SK-N-MC (cell line): ENCODE results near the gene PHF3.

Experiments
- DNase-seq: peaks from one replicate; pipeline ENCODE4 v3.0.0-alpha.2; 2011; ENCODE audit warnings: low read depth, low spot score
- H3K27ac ChIP-seq: fragments of 200-600 bp; sonication (generic); 2 replicates; pipeline ENCODE4 v1.5.1; 2016; ENCODE audit warnings: mixed run types
- H3K36me3 ChIP-seq: fragments of 200-600 bp; sonication (generic); 2 replicates; pipeline ENCODE4 v1.6.1; 2017; ENCODE audit warnings: antibody characterized with exemption, low read length, mixed read lengths; ENCODE audit not compliant: insufficient read depth
- H3K4me3 ChIP-seq: fragments of 200-600 bp; sonication (generic); 2 replicates; pipeline ENCODE4 v1.5.1; 2016
- H3K9ac ChIP-seq: fragments of 200-600 bp; sonication (generic); 2 replicates; pipeline ENCODE4 v1.8.0; 2017; ENCODE audit warnings: mixed run types, mixed read lengths; ENCODE audit not compliant: insufficient read length
- H3K9me3 ChIP-seq: fragments of 200-600 bp; sonication (generic); 2 replicates; pipeline ENCODE4 v1.6.1; 2017; ENCODE audit warnings: low read depth, mild to moderate bottlenecking, antibody characterized with exemption, low read length, moderate library complexity, mixed read lengths
- EZH2 ChIP-seq: fragments of 200-600 bp; sonication (generic); IDR thresholded peaks from one replicate; pipeline ENCODE4 v1.6.1; 2017; ENCODE audit warnings: antibody characterized with exemption
- FOXP2 ChIP-seq: optimal IDR thresholded peaks from 2 replicates; pipeline ENCODE3; 2011; ENCODE audit warnings: mild to moderate bottlenecking, moderate library complexity; ENCODE audit not compliant: insufficient read depth; ENCODE audit errors: extremely low read length, control extremely low read depth
- POLR2AphosphoS5 ChIP-seq: IDR thresholded peaks from 2 replicates; pipeline ENCODE4 v1.6.1; 2012; ENCODE audit warnings: mild to moderate bottlenecking, low read depth, low read length, borderline replicate concordance

Gene PHF3

DNA sequence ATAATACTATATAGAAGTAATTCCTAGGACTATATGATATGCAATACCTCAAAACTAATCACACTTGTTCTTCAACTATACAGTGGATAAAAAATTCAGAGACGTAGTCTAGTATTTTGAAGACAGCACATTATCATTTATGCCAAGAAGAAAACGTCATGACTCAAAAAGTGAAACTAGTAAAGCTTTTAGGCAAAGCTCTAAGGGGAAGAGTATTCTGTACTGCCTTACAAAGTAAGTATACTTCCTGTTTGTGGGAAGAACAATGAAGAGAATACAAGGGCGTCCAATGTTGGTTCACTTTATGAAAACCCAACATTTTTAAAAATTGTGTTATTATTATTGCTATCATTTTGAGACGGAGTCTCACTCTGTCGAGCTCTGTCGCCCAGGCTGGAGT lies 35.5 kb upstream of the PHF3 start:
- no peak overlapping the region for H3K9ac ChIP-seq
- TF ChIP-seq FOXP2: no peak
- no peaks in the 10 kb centered on the region for H3K9me3 ChIP-seq
- no peak overlapping the region for H3K4me3 ChIP-seq
- H3K27ac ChIP-seq: no peak overlapping the region
- no peaks in the 10 kb centered on the region for H3K36me3 ChIP-seq
- DNase-seq: no peak

DNA sequence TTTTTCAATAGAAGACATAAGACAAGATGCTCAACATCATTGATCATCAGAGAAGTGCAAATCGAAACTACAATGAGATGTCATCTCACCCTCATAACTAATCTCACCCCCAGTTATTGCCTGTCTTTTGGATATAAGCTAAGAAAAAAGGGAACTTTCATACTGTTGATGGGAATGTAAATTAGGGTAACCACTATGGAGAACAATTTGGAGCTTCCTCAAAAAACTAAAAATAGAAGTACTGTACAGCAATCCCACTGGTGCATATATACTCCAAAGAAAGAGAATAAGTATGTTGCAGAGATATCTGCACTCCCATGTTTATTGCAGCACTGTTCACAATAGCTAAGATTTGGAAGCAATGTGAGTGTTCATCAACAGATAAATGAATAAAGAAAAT lies 26.4 kb upstream of the PHF3 start:
- Histone ChIP-seq H3K4me3 (no peak overlapping the region), H3K27ac (no peak overlapping the region), H3K9me3 (no peaks in the 10 kb centered on the region), H3K9ac (no peak overlapping the region), H3K36me3 (no peaks in the 10 kb centered on the region)
- no peak for TF ChIP-seq FOXP2
- no peak for TF ChIP-seq EZH2
- no peak for TF ChIP-seq POLR2AphosphoS5
- DNase-seq: no peak

DNA sequence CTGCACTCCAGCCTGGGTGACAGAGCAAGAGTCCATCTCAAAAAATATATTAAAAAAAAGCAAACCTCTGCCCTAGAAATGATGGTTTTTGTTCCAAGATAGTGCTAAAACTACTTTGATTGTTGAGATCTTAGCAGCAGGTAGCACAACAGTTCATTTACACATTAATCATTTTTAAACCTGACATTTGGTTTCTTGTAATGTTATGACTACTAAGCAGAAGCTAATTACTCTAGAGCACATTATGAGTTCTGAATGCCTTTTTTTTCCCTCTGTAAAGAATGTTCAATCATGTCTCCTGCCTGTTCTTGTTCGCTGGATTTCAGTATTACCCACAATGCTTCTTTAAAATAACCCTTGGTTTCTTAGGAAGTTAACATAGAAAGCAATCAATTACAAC lies 24.7 kb upstream of the PHF3 start:
- no peak for TF ChIP-seq FOXP2
- TF ChIP-seq POLR2AphosphoS5: no peak
- TF ChIP-seq EZH2: no peak
- DNase-seq: no peak
- Histone ChIP-seq H3K9me3 (no peaks in the 10 kb centered on the region), H3K4me3 (no peak overlapping the region), H3K36me3 (no peaks in the 10 kb centered on the region), H3K27ac (no peak overlapping the region), H3K9ac (no peak overlapping the region)

DNA sequence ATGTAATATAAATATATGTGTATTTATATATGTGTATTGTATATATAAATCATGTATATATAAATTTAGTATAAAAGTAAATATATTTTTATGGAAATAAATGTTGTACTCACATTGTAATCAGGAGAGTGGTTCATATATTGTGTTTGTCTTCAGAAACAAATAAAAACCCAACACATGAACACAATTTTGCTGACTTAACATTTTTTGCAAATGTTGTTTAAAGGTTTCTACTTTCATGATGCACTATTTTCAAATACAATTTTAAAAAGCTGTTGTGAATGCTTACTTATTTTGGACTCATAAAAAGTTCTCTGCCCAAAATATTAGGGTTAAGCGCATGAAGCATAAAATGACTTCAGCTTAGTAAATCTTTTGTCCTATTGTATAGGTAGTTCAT lies 24.0 kb upstream of the PHF3 start:
- TF ChIP-seq EZH2: no peak
- no peak for TF ChIP-seq FOXP2
- TF ChIP-seq POLR2AphosphoS5: no peak

DNA sequence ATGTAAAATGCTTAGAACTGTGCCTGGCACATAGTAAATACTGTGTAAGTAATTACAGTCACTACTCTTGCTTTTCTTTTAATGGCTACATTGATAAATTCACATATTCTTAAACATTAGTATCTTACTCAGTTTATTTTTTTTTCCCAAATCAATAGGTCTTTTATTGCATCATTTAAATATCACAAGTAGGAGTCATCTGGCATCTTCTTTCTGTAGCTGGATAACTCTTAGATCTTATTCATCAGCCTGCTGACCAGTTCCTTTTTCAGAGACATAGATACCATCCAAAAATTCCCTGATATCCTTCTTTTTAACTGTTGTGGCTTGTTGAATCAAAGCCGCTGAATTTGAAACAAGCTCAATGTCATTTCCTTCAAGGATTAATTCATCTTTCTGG lies 20.0 kb upstream of the PHF3 start:
- Histone ChIP-seq H3K4me3 (no peak overlapping the region), H3K27ac (no peak overlapping the region), H3K36me3 (no peaks in the 10 kb centered on the region), H3K9me3 (no peaks in the 10 kb centered on the region), H3K9ac (no peak overlapping the region)
- DNase-seq: no peak
- TF ChIP-seq POLR2AphosphoS5 (no peak), FOXP2 (no peak)

More for the DNA sequence above, 24.0 kb upstream of the PHF3 start:
- no peak overlapping the region for H3K9ac ChIP-seq
- no peak overlapping the region for H3K4me3 ChIP-seq
- no peaks in the 10 kb centered on the region for H3K9me3 ChIP-seq
- no peak for DNase-seq
- no peaks in the 10 kb centered on the region for H3K36me3 ChIP-seq
- H3K27ac ChIP-seq: no peak overlapping the region

DNA sequence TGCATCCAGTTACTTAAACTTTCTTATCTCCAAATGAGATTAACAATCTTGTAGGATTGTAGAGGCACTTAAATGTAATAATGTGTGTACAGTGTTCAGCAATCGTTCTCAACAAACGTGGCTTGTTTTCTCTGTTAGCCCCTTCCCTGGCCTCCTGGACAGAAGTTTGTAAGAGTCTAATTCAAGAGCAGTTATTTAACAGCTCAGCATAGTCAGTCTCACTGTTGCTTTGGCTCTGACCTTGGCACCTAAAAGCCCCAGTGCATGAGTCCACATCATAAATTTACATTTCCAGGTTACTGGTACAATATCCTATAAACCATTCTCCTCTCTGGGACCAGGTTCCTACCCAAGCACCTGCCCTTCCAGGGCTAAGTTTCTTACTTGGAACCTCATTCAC lies 11.5 kb upstream of the PHF3 start:
- Histone ChIP-seq H3K9ac (no peak overlapping the region), H3K9me3 (no peaks in the 10 kb centered on the region), H3K36me3 (no peaks in the 10 kb centered on the region), H3K4me3 (no peak overlapping the region), H3K27ac (no peak overlapping the region)
- no peak for DNase-seq
- TF ChIP-seq EZH2: no peak
- TF ChIP-seq FOXP2: no peak
- TF ChIP-seq POLR2AphosphoS5: no peak

DNA sequence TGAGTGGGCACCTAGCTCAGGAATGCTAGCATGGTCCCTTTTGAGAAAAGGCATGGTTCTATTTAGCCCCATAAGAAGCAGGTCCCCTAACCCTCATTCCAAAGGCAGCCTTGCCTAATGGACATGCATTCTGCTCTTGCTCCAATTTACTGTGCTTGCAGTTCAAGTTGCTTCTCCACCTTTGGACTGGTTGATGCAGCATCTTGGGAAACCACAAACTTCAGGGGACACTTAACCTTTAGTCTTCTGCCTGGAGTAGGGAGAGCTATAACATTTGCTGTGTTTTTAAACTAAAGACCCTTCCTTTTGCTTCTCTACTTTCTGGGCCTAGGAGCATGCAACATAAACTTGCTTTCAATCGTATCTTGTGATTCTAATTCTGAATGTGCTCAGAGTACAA lies 5.1 kb upstream of the PHF3 start:
- Histone ChIP-seq H3K9ac (no peak overlapping the region), H3K27ac (no peak overlapping the region), H3K4me3 (no peak overlapping the region), H3K9me3 (no peaks in the 10 kb centered on the region), H3K36me3 (no peaks in the 10 kb centered on the region)
- DNase-seq: no peak
- TF ChIP-seq EZH2 (no peak), FOXP2 (no peak), POLR2AphosphoS5 (no peak)

DNA sequence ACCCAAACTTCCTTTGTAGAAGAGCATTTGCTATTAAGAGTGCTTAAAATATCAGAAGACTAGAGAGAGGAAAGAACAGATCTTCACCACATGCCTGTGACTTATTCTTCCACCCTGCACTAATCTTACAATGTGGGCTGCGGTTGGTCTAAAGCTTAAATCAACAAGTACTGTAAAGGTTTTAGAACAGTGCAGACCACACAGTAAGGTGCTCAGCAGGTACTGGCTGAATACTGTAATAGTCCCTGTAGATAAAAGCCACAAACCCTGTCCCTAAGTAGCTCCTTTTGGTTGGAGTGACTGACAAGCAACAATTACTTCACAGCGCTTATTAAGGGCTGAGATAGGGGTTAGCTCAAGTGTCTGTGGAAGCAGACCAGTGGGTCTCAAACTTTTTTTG lies 972 bp upstream of the PHF3 start:
- no peaks in the 10 kb centered on the region for H3K9me3 ChIP-seq
- no peak for DNase-seq
- H3K9ac ChIP-seq: no peak overlapping the region
- TF ChIP-seq EZH2 (no peak), POLR2AphosphoS5 (no peak), FOXP2 (no peak)
- H3K36me3 ChIP-seq: no peaks in the 10 kb centered on the region
- H3K4me3 ChIP-seq: no peak overlapping the region
- H3K27ac ChIP-seq: no peak overlapping the region

DNA sequence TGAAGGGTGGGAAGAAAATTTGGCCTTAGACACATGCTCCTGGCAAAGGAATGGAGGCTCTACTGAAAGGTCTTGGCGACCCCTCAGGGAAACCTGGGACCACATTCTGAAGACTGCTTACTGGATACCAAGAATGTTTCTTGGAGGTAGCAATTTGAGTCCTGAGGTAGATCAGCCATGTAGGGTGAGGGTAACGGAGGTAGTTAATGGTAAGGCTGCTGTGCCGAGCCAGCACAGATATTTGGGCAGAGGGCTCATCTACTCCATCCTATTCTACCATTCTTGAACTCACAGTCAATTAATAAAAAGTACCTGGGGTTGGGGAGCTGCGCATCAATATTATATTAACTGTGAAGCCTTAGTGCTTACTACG lies 401 bp upstream of the PHF3 start:
- H3K4me3 ChIP-seq: peak overlapping the region; percentile 83
- no peaks in the 10 kb centered on the region for H3K9me3 ChIP-seq
- no peaks in the 10 kb centered on the region for H3K36me3 ChIP-seq
- no peak overlapping the region for H3K27ac ChIP-seq
- H3K9ac ChIP-seq: peak overlapping the region; percentile 21
- no peak for TF ChIP-seq POLR2AphosphoS5
- TF ChIP-seq FOXP2: no peak
- TF ChIP-seq EZH2: no peak
- DNase-seq: no peak
